ENCODE measurements around the gene FRMD4A.

DNA sequence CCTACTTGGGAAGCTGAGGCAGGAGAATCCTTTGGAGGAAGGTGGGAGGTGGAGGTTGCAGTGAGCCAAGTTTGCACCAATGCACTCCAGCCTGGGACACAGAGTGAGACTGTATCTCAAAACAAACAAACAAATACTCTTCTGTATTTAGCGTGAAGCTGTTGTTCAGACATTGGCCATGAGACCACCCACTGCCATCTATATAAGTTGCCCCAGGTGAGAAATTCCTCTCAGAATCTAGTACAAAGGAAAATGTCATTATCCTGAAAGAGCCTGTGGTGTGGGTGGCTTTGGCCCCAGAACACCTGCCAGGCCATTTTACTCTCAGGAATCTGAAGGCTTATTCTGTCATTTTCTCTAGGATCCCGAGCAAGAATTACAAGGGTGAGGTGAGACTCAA is 4.0 kb upstream of the FRMD4A start:
- TF ChIP-seq, protein P1, sequence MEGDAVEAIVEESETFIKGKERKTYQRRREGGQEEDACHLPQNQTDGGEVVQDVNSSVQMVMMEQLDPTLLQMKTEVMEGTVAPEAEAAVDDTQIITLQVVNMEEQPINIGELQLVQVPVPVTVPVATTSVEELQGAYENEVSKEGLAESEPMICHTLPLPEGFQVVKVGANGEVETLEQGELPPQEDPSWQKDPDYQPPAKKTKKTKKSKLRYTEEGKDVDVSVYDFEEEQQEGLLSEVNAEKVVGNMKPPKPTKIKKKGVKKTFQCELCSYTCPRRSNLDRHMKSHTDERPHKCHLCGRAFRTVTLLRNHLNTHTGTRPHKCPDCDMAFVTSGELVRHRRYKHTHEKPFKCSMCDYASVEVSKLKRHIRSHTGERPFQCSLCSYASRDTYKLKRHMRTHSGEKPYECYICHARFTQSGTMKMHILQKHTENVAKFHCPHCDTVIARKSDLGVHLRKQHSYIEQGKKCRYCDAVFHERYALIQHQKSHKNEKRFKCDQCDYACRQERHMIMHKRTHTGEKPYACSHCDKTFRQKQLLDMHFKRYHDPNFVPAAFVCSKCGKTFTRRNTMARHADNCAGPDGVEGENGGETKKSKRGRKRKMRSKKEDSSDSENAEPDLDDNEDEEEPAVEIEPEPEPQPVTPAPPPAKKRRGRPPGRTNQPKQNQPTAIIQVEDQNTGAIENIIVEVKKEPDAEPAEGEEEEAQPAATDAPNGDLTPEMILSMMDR (IDR thresholded peaks at IDR 0.05): no peak
- TF ChIP-seq POLR2A (IDR thresholded peaks at IDR 0.05): no peak

Measured in testis (tissue), 2 donors.